ENCODE data around the gene TMEM88.

- TF ChIP-seq EZH2 (IDR thresholded peaks at IDR 0.05; ENCODE audit: insufficient read depth, poor library complexity, severe bottlenecking) = no peak
- TF ChIP-seq EZH2phosphoT487 (IDR thresholded peaks at IDR 0.05; ENCODE audit: insufficient read depth, low read depth) = no peak
These were observed at the start of gene TMEM88 for GRCh38 chr17:7854851-7855659.
